Measurements from ENCODE around the gene ERLIN1.

ERLIN1 gene

GRCh38 chr10:100109670-100110069 is 76.2 kb downstream of the ERLIN1 start:
- no peak overlapping the region for H3K4me3 ChIP-seq (replicated peaks; ENCODE audit: insufficient read depth, low read length)
- H3K27me3 ChIP-seq (ENCODE audit: insufficient read depth, poor library complexity, severe bottlenecking): no peaks in the 10 kb centered on the region
- no peak overlapping the region for H3K27ac ChIP-seq (replicated peaks)
- TF ChIP-seq GABPA (IDR thresholded peaks at IDR 0.05; ENCODE audit: low read depth) (no peak), POLR2AphosphoS5 (IDR thresholded peaks at IDR 0.05; ENCODE audit: low read depth) (no peak), SPI1 (IDR thresholded peaks at IDR 0.05; ENCODE audit: borderline replicate concordance, low read depth) (no peak)
- TF ChIP-seq, protein P1, sequence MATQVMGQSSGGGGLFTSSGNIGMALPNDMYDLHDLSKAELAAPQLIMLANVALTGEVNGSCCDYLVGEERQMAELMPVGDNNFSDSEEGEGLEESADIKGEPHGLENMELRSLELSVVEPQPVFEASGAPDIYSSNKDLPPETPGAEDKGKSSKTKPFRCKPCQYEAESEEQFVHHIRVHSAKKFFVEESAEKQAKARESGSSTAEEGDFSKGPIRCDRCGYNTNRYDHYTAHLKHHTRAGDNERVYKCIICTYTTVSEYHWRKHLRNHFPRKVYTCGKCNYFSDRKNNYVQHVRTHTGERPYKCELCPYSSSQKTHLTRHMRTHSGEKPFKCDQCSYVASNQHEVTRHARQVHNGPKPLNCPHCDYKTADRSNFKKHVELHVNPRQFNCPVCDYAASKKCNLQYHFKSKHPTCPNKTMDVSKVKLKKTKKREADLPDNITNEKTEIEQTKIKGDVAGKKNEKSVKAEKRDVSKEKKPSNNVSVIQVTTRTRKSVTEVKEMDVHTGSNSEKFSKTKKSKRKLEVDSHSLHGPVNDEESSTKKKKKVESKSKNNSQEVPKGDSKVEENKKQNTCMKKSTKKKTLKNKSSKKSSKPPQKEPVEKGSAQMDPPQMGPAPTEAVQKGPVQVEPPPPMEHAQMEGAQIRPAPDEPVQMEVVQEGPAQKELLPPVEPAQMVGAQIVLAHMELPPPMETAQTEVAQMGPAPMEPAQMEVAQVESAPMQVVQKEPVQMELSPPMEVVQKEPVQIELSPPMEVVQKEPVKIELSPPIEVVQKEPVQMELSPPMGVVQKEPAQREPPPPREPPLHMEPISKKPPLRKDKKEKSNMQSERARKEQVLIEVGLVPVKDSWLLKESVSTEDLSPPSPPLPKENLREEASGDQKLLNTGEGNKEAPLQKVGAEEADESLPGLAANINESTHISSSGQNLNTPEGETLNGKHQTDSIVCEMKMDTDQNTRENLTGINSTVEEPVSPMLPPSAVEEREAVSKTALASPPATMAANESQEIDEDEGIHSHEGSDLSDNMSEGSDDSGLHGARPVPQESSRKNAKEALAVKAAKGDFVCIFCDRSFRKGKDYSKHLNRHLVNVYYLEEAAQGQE (IDR thresholded peaks at IDR 0.05; ENCODE audit: insufficient replicate concordance, low read depth): no peak
- TF ChIP-seq, protein P2, sequence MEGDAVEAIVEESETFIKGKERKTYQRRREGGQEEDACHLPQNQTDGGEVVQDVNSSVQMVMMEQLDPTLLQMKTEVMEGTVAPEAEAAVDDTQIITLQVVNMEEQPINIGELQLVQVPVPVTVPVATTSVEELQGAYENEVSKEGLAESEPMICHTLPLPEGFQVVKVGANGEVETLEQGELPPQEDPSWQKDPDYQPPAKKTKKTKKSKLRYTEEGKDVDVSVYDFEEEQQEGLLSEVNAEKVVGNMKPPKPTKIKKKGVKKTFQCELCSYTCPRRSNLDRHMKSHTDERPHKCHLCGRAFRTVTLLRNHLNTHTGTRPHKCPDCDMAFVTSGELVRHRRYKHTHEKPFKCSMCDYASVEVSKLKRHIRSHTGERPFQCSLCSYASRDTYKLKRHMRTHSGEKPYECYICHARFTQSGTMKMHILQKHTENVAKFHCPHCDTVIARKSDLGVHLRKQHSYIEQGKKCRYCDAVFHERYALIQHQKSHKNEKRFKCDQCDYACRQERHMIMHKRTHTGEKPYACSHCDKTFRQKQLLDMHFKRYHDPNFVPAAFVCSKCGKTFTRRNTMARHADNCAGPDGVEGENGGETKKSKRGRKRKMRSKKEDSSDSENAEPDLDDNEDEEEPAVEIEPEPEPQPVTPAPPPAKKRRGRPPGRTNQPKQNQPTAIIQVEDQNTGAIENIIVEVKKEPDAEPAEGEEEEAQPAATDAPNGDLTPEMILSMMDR (IDR thresholded peaks at IDR 0.05; ENCODE audit: insufficient read depth, low read length): no peak
- DNase-seq (ENCODE audit: low read depth in 1 of 2, low spot score in 1 of 2): no peak

GRCh38 chr10:100106865-100107264 is 79.0 kb downstream of the ERLIN1 start:
- no peak overlapping the region for H3K4me3 ChIP-seq (replicated peaks; ENCODE audit: insufficient read depth, low read length)
- TF ChIP-seq, protein P2 (IDR thresholded peaks at IDR 0.05; ENCODE audit: insufficient read depth, low read length): no peak
- TF ChIP-seq, protein P1 (IDR thresholded peaks at IDR 0.05; ENCODE audit: insufficient replicate concordance, low read depth): no peak
- no peak for TF ChIP-seq SPI1 (IDR thresholded peaks at IDR 0.05; ENCODE audit: borderline replicate concordance, low read depth)
- no peaks in the 10 kb centered on the region for H3K27me3 ChIP-seq (ENCODE audit: insufficient read depth, poor library complexity, severe bottlenecking)
- H3K27ac ChIP-seq (replicated peaks): no peak overlapping the region
- DNase-seq (ENCODE audit: low read depth in 1 of 2, low spot score in 1 of 2): no peak

DNA sequence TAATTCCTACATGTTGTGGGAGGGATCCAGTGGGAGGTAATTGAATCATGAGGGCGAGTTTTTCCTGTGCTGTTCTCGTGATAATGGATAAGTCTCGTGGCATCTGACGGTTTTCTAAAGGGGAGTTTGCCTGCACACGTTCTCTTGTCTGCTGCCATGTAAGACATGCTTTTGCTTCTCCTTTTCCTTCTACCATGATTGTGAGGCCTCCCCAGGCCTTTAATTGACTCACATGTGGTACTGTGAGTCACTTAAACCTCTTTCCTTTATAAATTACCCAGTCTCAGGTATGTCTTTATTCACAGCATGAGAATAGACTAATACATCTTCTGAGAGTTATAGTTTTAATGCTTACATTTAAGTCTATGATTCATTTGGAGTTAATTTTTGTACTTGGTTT is 81.5 kb downstream of the ERLIN1 start:
- Histone ChIP-seq H3K4me3 (replicated peaks; ENCODE audit: insufficient read depth, low read length) (no peak overlapping the region), H3K27ac (replicated peaks) (no peak overlapping the region), H3K27me3 (ENCODE audit: insufficient read depth, poor library complexity, severe bottlenecking) (no peaks in the 10 kb centered on the region)
- no peak for DNase-seq (ENCODE audit: low read depth in 1 of 2, low spot score in 1 of 2)
- TF ChIP-seq POLR2AphosphoS5 (IDR thresholded peaks at IDR 0.05; ENCODE audit: low read depth): no peak

DNA sequence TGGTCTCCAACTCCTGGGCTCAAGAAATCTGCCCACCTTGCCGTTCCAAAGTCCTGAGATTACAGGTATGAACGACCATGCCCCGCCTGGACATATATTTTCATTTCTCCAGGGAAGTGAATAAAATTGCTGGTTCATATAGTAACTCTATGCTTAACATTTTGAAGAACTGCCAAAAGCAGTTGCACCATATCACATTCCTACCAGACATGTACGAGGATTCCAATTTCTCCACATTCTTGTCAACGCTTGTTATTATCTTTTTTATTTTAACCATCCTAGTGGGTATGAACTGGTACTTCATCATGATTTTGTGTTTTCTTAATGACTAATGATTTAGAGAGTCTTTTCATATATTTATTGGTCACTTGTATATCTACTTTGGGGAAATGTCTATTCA is 82.2 kb downstream of the ERLIN1 start:
- DNase-seq (ENCODE audit: low read depth in 1 of 2, low spot score in 1 of 2): no peak
- Histone ChIP-seq H3K4me3 (replicated peaks; ENCODE audit: insufficient read depth, low read length) (no peak overlapping the region), H3K27me3 (ENCODE audit: insufficient read depth, poor library complexity, severe bottlenecking) (no peaks in the 10 kb centered on the region), H3K27ac (replicated peaks) (no peak overlapping the region)
- TF ChIP-seq GABPA (IDR thresholded peaks at IDR 0.05; ENCODE audit: low read depth): no peak
- no peak for TF ChIP-seq POLR2AphosphoS5 (IDR thresholded peaks at IDR 0.05; ENCODE audit: low read depth)
- no peak for TF ChIP-seq SPI1 (IDR thresholded peaks at IDR 0.05; ENCODE audit: borderline replicate concordance, low read depth)

All from HL-60 (cell line).